T-cell (primary cell): ENCODE data around the gene ZNF780A. TPM values are rescaled to one million over a fixed set of nuclear protein-coding genes. Genes with fewer than 3 reads are reported as not detected.

Source experiments
- ATAC-seq, 4 experiments: fragments of 200-7000 bp in 3 of 4; fragments of 150-1000 bp in 1 of 4; cut with Tn5 transposase; replicated peaks in 1 of 4; 1 replicate in 3 of 4; 2 replicates in 1 of 4; pipeline ENCODE4 v1.10.0; 2021; ENCODE audit warnings: moderate library complexity in 3 of 4, mild to moderate bottlenecking in 2 of 4, moderate number of reproducible peaks in 1 of 4
- CTCF ChIA-PET, 2 donors: fragments of 300-600 bp; sonication (Branson Sonifier 250); formaldehyde crosslinking; loops; one replicate each; lab custom pipeline; 2022; ENCODE audit warnings: antibody characterized with exemption in 2 of 2; lab: Charles Lee
- POLR2A ChIA-PET, 2 donors: fragments of 300-600 bp; sonication (Branson Sonifier 250); formaldehyde crosslinking; loops; one replicate each; lab custom pipeline; 2022; ENCODE audit warnings: antibody characterized with exemption in 2 of 2; lab: Charles Lee
- DNase-seq, 35 experiments: peaks; one replicate each; pipeline versions ENCODE4 v3.0.0 to v3.0.0-alpha.2; 2013 to 2023
- H3K27ac ChIP-seq: one replicate; pipeline ENCODE4 v1.5.1; 2013; ENCODE audit warnings: low read length
- H3K27me3 ChIP-seq, 2 experiments: replicated peaks in 1 of 2; 1 replicate in 1 of 2; 2 replicates in 1 of 2; pipeline versions ENCODE4 v1.6.1 to v1.7.0; 2013; ENCODE audit warnings: low read length in 1 of 2, mixed read lengths in 1 of 2; ENCODE audit not compliant: control insufficient read depth in 2 of 2, insufficient read depth in 2 of 2; ENCODE audit errors: extremely low read depth in 1 of 2
- H3K36me3 ChIP-seq, 2 donors: 1 replicate in 1 of 2; 2 replicates in 1 of 2; pipeline versions ENCODE4 v1.6.1 to v1.7.0; 2013; ENCODE audit warnings: low read length in 1 of 2; ENCODE audit not compliant: control insufficient read depth in 2 of 2, insufficient read depth in 1 of 2; ENCODE audit errors: extremely low read depth in 1 of 2
- H3K4me1 ChIP-seq, 2 experiments: 1 replicate in 1 of 2; 2 replicates in 1 of 2; pipeline versions ENCODE4 v1.6.1 to v1.7.0; 2013; ENCODE audit warnings: low read length in 2 of 2, mixed read lengths in 1 of 2; ENCODE audit not compliant: insufficient read depth in 2 of 2, control insufficient read depth in 1 of 2; ENCODE audit errors: extremely low read depth in 1 of 2
- H3K4me3 ChIP-seq, 2 donors: 1 replicate in 1 of 2; 2 replicates in 1 of 2; pipeline versions ENCODE4 v1.5.1 to v1.7.0; 2013; ENCODE audit warnings: mild to moderate bottlenecking in 2 of 2, low read length in 1 of 2, moderate library complexity in 1 of 2; ENCODE audit not compliant: control insufficient read depth in 1 of 2; ENCODE audit errors: extremely low read depth in 1 of 2
- H3K9me3 ChIP-seq: 2 replicates; pipeline ENCODE4 v1.7.0; 2013
- H3K27ac Mint-ChIP-seq, 2 donors: one replicate each; pipeline ENCODE4 v1.8.0; 2020 to 2021; ENCODE audit warnings: mild to moderate bottlenecking in 2 of 2, mixed read lengths in 2 of 2
- H3K27me3 Mint-ChIP-seq, 2 donors: one replicate each; pipeline ENCODE4 v1.8.0; 2021 to 2022; ENCODE audit warnings: mixed read lengths in 2 of 2
- H3K36me3 Mint-ChIP-seq: one replicate; pipeline ENCODE4 v1.8.0; 2021; ENCODE audit warnings: mixed read lengths
- H3K4me1 Mint-ChIP-seq, 3 donors: one replicate each; pipeline ENCODE4 v1.8.0; 2020 to 2022; ENCODE audit warnings: mixed read lengths in 3 of 3, mild to moderate bottlenecking in 1 of 3
- H3K4me3 Mint-ChIP-seq, 3 donors: one replicate each; pipeline ENCODE4 v1.8.0; 2020 to 2022; ENCODE audit warnings: mild to moderate bottlenecking in 3 of 3, mixed read lengths in 3 of 3, moderate library complexity in 3 of 3
- H3K9me3 Mint-ChIP-seq, 3 donors: one replicate each; pipeline ENCODE4 v1.8.0; 2020 to 2022; ENCODE audit warnings: mixed read lengths in 3 of 3
- WGBS: methylation state at CpG from one replicate; pipeline ENCODE4 v1.1.5; 2013; ENCODE audit warnings: missing lambda C conversion rate; ENCODE audit not compliant: insufficient coverage; 5-methylcytosine and 5-hydroxymethylcytosine counted together
- total RNA-seq, 35 experiments: library from RNA in 6 of 35; stranded (reverse) in 6 of 35; fragments of 120-200 nt in 1 of 35; gene quantifications; one replicate each; pipeline versions ENCODE4 v1.2.1 to v1.2.4 and lab custom pipeline; 2013 to 2026

Gene ZNF780A
- total RNA-seq (10 to 100 TPM; 18.2 to 43.0 (median 29.0) TPM), total RNA-seq (lab: John Stamatoyannopoulos, UW) (12.1 to 82.6 (median 29.8) reads per million in 29 experiments)
- total RNA-seq (2013) = 35.5 TPM

DNA sequence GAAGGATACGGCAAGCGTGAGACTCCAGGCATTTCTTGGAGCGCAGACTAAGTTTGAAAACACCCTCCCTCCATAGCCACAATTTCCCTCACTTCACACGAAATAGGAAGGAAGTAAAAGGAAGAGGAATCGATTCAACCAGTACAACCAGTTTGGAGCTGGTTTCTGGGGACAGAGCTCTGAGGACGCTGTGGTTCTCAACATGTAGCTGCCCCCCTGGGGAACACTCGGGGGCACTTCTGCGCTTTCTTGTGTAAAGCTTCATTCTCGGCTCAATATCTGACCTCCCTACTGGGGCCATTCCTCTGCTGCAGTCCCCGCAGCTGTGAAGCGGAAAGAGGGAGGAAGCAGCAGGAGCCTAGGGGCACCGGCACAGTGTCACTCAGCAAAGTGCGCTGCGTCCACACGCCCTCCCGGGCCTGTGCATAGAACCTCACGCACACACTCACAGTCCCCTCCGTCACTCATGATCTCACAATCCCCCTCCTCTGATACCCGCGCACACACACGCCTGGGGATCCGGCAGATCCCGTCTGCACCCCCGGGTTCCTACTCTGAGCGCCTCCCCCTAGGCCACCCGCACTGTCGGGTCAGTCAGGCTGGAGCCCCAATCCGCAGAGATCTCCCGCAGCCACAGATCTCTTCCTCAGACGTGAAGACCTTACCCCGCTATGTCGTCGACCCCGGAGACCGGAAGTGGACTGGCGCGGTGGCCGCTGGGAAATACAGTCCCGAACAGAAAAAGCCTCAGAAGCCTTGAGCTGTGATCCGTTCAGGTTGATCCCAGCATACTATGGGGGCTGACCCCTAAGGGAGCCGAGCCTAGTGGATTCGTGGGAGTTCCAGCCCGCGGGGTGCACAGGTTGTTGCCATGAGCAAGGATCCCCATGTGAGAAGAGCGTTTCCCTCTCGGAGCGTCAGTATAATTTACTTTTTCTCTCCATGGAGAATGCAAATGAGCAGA, at the start of gene ZNF780A:
Gene ZNF780A, minus strand, starts transcription at position 703 of the 964 bp plus-strand sequence. CDS start 6,190 bp downstream, outside the sequence.
- H3K4me3 ChIP-seq = peak within 1 kb of the TSS; percentile 83 to 98
- H3K9me3 Mint-ChIP-seq = peaks cover 1 to 6% (median 2%) of the 10 kb centered on the region in 3 donors
- H3K36me3 ChIP-seq = no peaks in the 10 kb centered on the region
- ChIA-PET CTCF (interaction anchor here in 1 of 2 donors (0.5 to 1.7 kb wide), 2 partner anchors 120 to 299 kb away, joined by 3 to 8 read pairs; partner anchors contain the start of gene PSMC4), POLR2A (interaction anchor here (0.6 kb wide), 3 partner anchors 120 to 476 kb away, joined by 3 to 4 read pairs (median 3); partner anchors contain the start of gene PSMC4 (in 1 of the 2))
- peak within 1 kb of the TSS; percentile 96 to 100 (median 100) for H3K4me3 Mint-ChIP-seq
- peak; percentile 58 to 84 (median 74) for DNase-seq
- H3K4me1 ChIP-seq = peaks cover 10 to 12% of the 10 kb centered on the region in 2 experiments
- no peaks in the 10 kb centered on the region for H3K9me3 ChIP-seq
- under 1% methylated on average over 35 of the region's 47 CpGs for WGBS
- peak; percentile 87 to 94 (median 90) for ATAC-seq
- H3K36me3 Mint-ChIP-seq = peaks cover 15% of the 10 kb centered on the region
- peak within 1 kb of the TSS; percentile 91 for H3K27ac ChIP-seq
- peaks cover 4 to 13% of the 10 kb centered on the region in 2 donors for H3K27me3 Mint-ChIP-seq
- H3K27me3 ChIP-seq = peaks cover 0 to 8% of the 10 kb centered on the region in 2 experiments
- peaks cover 43 to 49% (median 48%) of the 10 kb centered on the region in 3 donors for H3K4me1 Mint-ChIP-seq
- peak within 1 kb of the TSS; percentile 99 to 100 for H3K27ac Mint-ChIP-seq

DNA sequence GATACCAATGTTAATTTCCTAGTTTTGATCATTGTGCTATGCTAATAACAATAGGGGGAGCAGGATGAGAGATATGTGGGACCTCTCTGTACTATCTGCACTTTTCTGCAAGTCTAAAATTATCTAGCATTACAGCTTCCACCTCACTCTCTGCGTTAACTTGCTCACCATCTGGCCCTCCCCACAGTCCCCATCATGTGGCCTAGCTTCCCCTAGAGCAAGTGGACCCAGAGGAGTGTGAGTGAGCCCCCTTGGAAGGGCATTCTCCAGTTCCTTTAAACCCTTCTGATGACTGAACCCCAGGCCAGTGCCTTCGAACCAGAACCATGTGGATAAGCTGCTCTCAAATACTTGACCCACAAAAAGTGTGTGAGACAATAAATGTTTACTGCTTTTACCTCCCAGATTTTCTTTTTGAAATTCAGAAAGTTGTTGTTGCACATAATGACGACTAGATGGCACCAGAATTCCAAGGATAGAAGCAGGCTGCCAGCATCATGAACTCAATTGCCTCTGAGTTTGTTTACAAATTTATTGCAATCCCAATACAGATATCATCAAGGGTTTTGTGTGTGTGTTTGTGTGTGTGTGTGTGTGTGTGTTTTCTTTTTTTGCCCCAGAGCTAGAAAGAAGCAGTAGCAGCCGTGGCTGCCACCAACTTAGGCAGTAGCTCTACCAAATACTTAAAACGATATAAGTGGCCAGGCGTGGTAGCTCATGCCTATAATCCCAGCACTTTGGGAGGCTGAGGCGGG, 49.0 kb upstream of the ZNF780A start:
- Mint-ChIP-seq H3K27ac (peak overlapping the region in 1 of 2 donors; percentile 46), H3K27me3 (peaks cover 7 to 18% of the 10 kb centered on the region in 2 donors), H3K9me3 (no peaks in the 10 kb centered on the region), H3K36me3 (no peaks in the 10 kb centered on the region), H3K4me3 (no peak overlapping the region), H3K4me1 (peaks cover 25 to 28% (median 27%) of the 10 kb centered on the region in 3 donors)
- Histone ChIP-seq H3K4me1 (peaks cover 12 to 28% of the 10 kb centered on the region in 2 experiments), H3K27ac (no peak overlapping the region), H3K27me3 (no peaks in the 10 kb centered on the region), H3K4me3 (no peak overlapping the region), H3K9me3 (no peaks in the 10 kb centered on the region), H3K36me3 (no peaks in the 10 kb centered on the region)
- peak in 8 of 35 experiments; percentile 6 to 79 (median 20) for DNase-seq
- peak in 1 of 4 experiments; percentile 36 for ATAC-seq
- whole genome bisulfite sequencing = no CpG with 5 or more reads among the region's 7 CpGs
- POLR2A ChIA-PET = interaction anchor here in 1 of 2 donors (0.6 kb wide), 1 partner anchor 55 kb away, joined by 3 read pairs; no protein-coding TSS in a partner anchor
- CTCF ChIA-PET = interaction anchor here (0.5 to 2.0 kb wide), 7 partner anchors 26 to 1034 kb away, joined by 3 to 18 read pairs (median 4); no protein-coding TSS in a partner anchor

DNA sequence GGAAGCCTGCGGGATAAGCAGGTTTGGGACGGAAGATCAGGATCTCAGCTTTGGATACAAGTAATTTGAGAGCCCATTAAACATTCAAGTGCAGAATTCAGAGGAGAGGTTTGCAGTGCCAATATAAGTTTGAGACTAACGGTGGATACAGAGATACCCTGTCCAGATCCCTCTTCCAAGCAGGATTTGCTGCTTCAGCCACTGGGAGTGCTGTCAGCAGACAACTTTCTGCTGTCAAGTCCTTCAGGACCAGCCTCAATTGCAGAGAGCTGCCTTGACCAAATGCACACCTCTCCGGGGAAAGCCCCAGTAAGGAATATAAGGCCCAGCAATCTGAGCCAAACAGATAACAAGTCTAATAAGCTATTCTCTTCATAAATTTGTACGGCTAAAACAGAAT, 46.1 kb upstream of the ZNF780A start:
- H3K4me1 ChIP-seq = peaks cover 0 to 5% of the 10 kb centered on the region in 2 experiments
- no peak overlapping the region for H3K4me3 ChIP-seq
- H3K4me1 Mint-ChIP-seq = peaks cover 6 to 8% (median 7%) of the 10 kb centered on the region in 3 donors
- ATAC-seq (no peak), DNase-seq (no peak)
- no peak overlapping the region for H3K4me3 Mint-ChIP-seq
- 95% methylated on average over 4 of the region's 5 CpGs for WGBS
- CTCF ChIA-PET = no interaction called here
- no peaks in the 10 kb centered on the region for H3K36me3 Mint-ChIP-seq
- no peaks in the 10 kb centered on the region for H3K27me3 ChIP-seq
- POLR2A ChIA-PET = no interaction called here
- no peaks in the 10 kb centered on the region for H3K9me3 Mint-ChIP-seq
- H3K36me3 ChIP-seq = no peaks in the 10 kb centered on the region
- H3K27ac Mint-ChIP-seq = no peak overlapping the region
- no peak overlapping the region for H3K27ac ChIP-seq
- H3K9me3 ChIP-seq = no peaks in the 10 kb centered on the region
- H3K27me3 Mint-ChIP-seq = peaks cover 12 to 21% of the 10 kb centered on the region in 2 donors

DNA sequence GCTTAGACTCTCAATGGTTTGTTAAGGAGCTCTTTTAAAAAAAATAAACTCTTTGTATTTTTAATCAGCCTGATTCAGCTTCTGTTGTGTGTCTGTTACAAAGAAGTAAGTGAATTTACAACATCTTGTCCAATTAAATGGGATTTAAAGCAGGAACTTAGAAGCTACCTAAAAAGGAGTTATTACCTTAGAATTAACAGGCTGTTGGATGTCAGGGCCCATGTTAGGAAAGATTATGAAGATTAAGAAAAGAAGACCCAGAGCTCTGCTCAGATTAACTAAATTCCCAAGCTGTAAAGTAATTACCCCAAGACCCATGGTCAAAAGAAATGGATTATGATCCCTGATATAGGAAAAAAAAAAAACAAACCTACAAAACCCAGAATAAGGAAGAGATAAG, 44.1 kb upstream of the ZNF780A start:
- Histone ChIP-seq H3K27ac (no peak overlapping the region), H3K36me3 (no peaks in the 10 kb centered on the region), H3K27me3 (no peaks in the 10 kb centered on the region), H3K4me3 (no peak overlapping the region), H3K4me1 (peaks cover 0 to under 1% of the 10 kb centered on the region in 2 experiments), H3K9me3 (no peaks in the 10 kb centered on the region)
- Mint-ChIP-seq H3K9me3 (peaks cover under 1 to 7% (median 4%) of the 10 kb centered on the region in 3 donors), H3K36me3 (no peaks in the 10 kb centered on the region), H3K27ac (no peak overlapping the region), H3K27me3 (peaks cover 16 to 26% of the 10 kb centered on the region in 2 donors), H3K4me3 (no peak overlapping the region), H3K4me1 (peaks cover 3 to 5% (median 3%) of the 10 kb centered on the region in 3 donors)
- ATAC-seq (no peak), DNase-seq (no peak)
- CTCF ChIA-PET = interaction anchor here (0.5 to 0.7 kb wide), 3 partner anchors 30 to 606 kb away, joined by 3 to 6 read pairs (median 6); no protein-coding TSS in a partner anchor
- POLR2A ChIA-PET = interaction anchor here (0.6 to 0.7 kb wide), 2 partner anchors 128 to 363 kb away, joined by 3 to 4 read pairs; no protein-coding TSS in a partner anchor

DNA sequence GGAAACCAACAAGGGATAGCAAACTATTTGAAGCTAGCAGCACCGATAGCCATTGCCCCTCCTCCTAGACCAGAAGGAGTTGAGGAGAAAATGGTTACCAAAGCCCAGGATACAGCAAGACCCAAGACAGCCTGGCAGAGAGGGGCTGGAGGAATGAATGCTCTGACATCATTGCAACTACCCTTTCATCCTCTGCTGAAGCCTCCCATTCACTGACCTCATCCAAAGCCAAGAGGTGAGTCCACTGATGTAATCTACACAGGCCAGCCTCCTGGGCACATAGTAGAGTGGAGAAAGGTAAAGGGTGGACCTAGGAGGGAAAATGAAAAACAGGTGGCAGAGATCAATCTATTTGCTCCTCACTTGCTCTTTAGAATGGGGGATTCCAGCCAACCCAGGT, 42.7 kb upstream of the ZNF780A start:
- H3K36me3 ChIP-seq = no peaks in the 10 kb centered on the region
- no peak overlapping the region for H3K4me3 ChIP-seq
- no peak overlapping the region for H3K4me3 Mint-ChIP-seq
- no peaks in the 10 kb centered on the region for H3K9me3 ChIP-seq
- H3K27me3 Mint-ChIP-seq = peaks cover 22 to 30% of the 10 kb centered on the region in 2 donors
- H3K36me3 Mint-ChIP-seq = no peaks in the 10 kb centered on the region
- POLR2A ChIA-PET = no interaction called here
- no peaks in the 10 kb centered on the region for H3K27me3 ChIP-seq
- CTCF ChIA-PET = no interaction called here
- no peaks in the 10 kb centered on the region for H3K4me1 ChIP-seq
- H3K4me1 Mint-ChIP-seq = no peaks in the 10 kb centered on the region
- no peak overlapping the region for H3K27ac Mint-ChIP-seq
- peaks cover 5 to 11% (median 9%) of the 10 kb centered on the region in 3 donors for H3K9me3 Mint-ChIP-seq
- no peak for DNase-seq
- no peak for ATAC-seq
- H3K27ac ChIP-seq = no peak overlapping the region
- WGBS = no CpG with 5 or more reads among the region's 1 CpG
